ENCODE data around the gene RPS21. TPM values are rescaled to one million over a fixed set of nuclear protein-coding genes. Genes with fewer than 3 reads are reported as not detected.

Gene RPS21
- total and polyA plus RNA-seq, 4 donors: 965 to 6,824 (median 2,761) TPM

- Histone ChIP-seq H3K36me3 (ENCODE audit: control insufficient read depth in 1 of 2, insufficient read depth in 2 of 2, low read length in 1 of 2) (peaks cover 0 to 5% of the 10 kb centered on the region in 2 donors), H3K27ac (ENCODE audit: low read depth in 1 of 2, low read length in 2 of 2) (no peak overlapping the region), H3K27me3 (ENCODE audit: control insufficient read depth in 1 of 2, insufficient read depth in 2 of 2, low read length in 1 of 2) (no peaks in the 10 kb centered on the region), H3K4me3 (ENCODE audit: low read length in 2 of 2) (no peak overlapping the region), H3K4me1 (ENCODE audit: control insufficient read depth in 1 of 2, insufficient read depth in 2 of 2, low read length in 2 of 2) (no peaks in the 10 kb centered on the region), H3K9me3 (ENCODE audit: control insufficient read depth, low read length) (no peaks in the 10 kb centered on the region)
- intact Hi-C loops (cut with DNase I): loop anchor here in 1 of 2 donors (5.0 kb wide), 1 partner anchor 34 kb away; no protein-coding TSS in a partner anchor
- 88 to 90% methylated on average over 34 of the region's 34 CpGs for WGBS, 2 donors
- no peak for DNase-seq
- ATAC-seq (ENCODE audit: low FRiP score): peak; percentile 24
Observed at GRCh38 chr20:62346398-62347150, 40.3 kb upstream of the RPS21 start.

GRCh38 chr20:62347151-62347404 is 39.8 kb upstream of the RPS21 start:
- DNase-seq: no peak
- no peak for ATAC-seq (ENCODE audit: low FRiP score)
- no peaks in the 10 kb centered on the region for H3K27me3 ChIP-seq (ENCODE audit: control insufficient read depth in 1 of 2, insufficient read depth in 2 of 2, low read length in 1 of 2)
- H3K9me3 ChIP-seq (ENCODE audit: control insufficient read depth, low read length): no peaks in the 10 kb centered on the region
- H3K4me1 ChIP-seq (ENCODE audit: control insufficient read depth in 1 of 2, insufficient read depth in 2 of 2, low read length in 2 of 2): no peaks in the 10 kb centered on the region
- 92 to 94% methylated on average over 10 of the region's 10 CpGs for WGBS, 2 donors
- H3K4me3 ChIP-seq (ENCODE audit: low read length in 2 of 2): no peak overlapping the region
- intact Hi-C loops (cut with DNase I): loop anchor here in 1 of 2 donors (5.0 kb wide), 1 partner anchor 35 kb away; no protein-coding TSS in a partner anchor
- H3K36me3 ChIP-seq (ENCODE audit: control insufficient read depth in 1 of 2, insufficient read depth in 2 of 2, low read length in 1 of 2): peaks cover 0 to 5% of the 10 kb centered on the region in 2 donors
- H3K27ac ChIP-seq (ENCODE audit: low read depth in 1 of 2, low read length in 2 of 2): no peak overlapping the region

DNA sequence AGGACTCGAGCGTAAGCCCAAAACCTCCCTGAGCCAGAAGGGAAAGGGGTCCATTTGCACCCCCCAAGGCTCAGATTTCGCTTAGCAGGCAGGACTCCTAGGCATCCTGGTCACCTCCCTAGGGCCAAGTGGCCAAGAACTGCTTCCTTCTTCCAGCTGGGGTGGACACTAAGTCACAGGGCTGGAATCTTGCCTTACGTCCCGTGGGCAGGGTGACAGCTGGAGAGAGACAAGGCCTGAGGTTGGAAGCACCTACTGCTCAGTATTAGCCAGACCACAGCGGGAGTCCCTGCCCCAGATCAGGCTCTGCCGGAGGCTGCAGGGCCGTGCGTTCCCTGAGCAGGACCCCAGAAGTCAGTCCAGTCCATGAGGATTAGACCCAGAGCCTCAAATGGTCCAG is 39.5 kb upstream of the RPS21 start:
- intact Hi-C loops (cut with DNase I): loop anchor here in 1 of 2 donors (5.0 kb wide), 1 partner anchor 35 kb away; no protein-coding TSS in a partner anchor
- Histone ChIP-seq H3K9me3 (ENCODE audit: control insufficient read depth, low read length) (no peaks in the 10 kb centered on the region), H3K27me3 (ENCODE audit: control insufficient read depth in 1 of 2, insufficient read depth in 2 of 2, low read length in 1 of 2) (no peaks in the 10 kb centered on the region), H3K36me3 (ENCODE audit: control insufficient read depth in 1 of 2, insufficient read depth in 2 of 2, low read length in 1 of 2) (peaks cover 0 to 5% of the 10 kb centered on the region in 2 donors), H3K4me3 (ENCODE audit: low read length in 2 of 2) (no peak overlapping the region), H3K27ac (ENCODE audit: low read depth in 1 of 2, low read length in 2 of 2) (no peak overlapping the region), H3K4me1 (ENCODE audit: control insufficient read depth in 1 of 2, insufficient read depth in 2 of 2, low read length in 2 of 2) (no peaks in the 10 kb centered on the region)
- ATAC-seq (ENCODE audit: low FRiP score): no peak
- no peak for DNase-seq
- 71 to 80% methylated on average over 9 of the region's 9 CpGs for WGBS, 2 donors

GRCh38 chr20:62348604-62349003 is 38.3 kb upstream of the RPS21 start:
- intact Hi-C loops (cut with DNase I): loop anchor here in 1 of 2 donors (5.0 kb wide), 1 partner anchor 36 kb away; no protein-coding TSS in a partner anchor
- 65 to 94% methylated on average over 1 of the region's 1 CpG for WGBS, 2 donors
- Histone ChIP-seq H3K27ac (ENCODE audit: low read depth in 1 of 2, low read length in 2 of 2) (no peak overlapping the region), H3K4me3 (ENCODE audit: low read length in 2 of 2) (no peak overlapping the region), H3K36me3 (ENCODE audit: control insufficient read depth in 1 of 2, insufficient read depth in 2 of 2, low read length in 1 of 2) (peaks cover 0 to 5% of the 10 kb centered on the region in 2 donors), H3K9me3 (ENCODE audit: control insufficient read depth, low read length) (no peaks in the 10 kb centered on the region), H3K27me3 (ENCODE audit: control insufficient read depth in 1 of 2, insufficient read depth in 2 of 2, low read length in 1 of 2) (no peaks in the 10 kb centered on the region), H3K4me1 (ENCODE audit: control insufficient read depth in 1 of 2, insufficient read depth in 2 of 2, low read length in 2 of 2) (no peaks in the 10 kb centered on the region)
- ATAC-seq (ENCODE audit: low FRiP score): no peak
- DNase-seq: no peak

DNA sequence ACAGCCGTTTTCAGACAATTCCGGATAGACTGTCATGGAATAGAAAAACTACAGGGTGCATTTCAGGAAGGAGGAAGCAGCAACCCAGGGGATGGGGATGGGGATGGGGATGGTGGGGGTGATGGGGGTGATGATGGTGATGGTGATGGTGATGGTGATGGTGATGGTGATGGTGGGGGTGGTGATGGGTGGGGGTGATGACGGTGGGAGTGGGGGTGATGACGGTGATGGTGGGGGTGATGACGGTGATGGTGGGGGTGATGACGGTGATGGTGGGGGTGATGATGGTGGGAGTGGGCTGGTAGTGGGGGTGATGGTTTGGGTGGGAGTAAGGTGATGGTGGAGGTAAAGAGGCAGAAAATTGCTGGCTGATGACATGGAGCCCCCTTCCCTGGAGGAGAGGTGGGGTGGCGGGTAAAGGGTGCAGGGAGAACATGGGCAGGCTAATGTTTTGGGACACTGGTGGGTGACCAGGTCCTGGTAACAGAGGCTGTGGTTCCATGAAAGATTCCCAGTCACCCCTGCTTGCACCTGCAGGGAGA is 37.3 kb upstream of the RPS21 start:
- WGBS, 2 donors: 81 to 86% methylated on average over 7 of the region's 7 CpGs
- H3K9me3 ChIP-seq (ENCODE audit: control insufficient read depth, low read length): no peaks in the 10 kb centered on the region
- H3K27me3 ChIP-seq (ENCODE audit: control insufficient read depth in 1 of 2, insufficient read depth in 2 of 2, low read length in 1 of 2): no peaks in the 10 kb centered on the region
- no peaks in the 10 kb centered on the region for H3K4me1 ChIP-seq (ENCODE audit: control insufficient read depth in 1 of 2, insufficient read depth in 2 of 2, low read length in 2 of 2)
- H3K36me3 ChIP-seq (ENCODE audit: control insufficient read depth in 1 of 2, insufficient read depth in 2 of 2, low read length in 1 of 2): peaks cover 0 to 5% of the 10 kb centered on the region in 2 donors
- no peak overlapping the region for H3K4me3 ChIP-seq (ENCODE audit: low read length in 2 of 2)
- intact Hi-C loops (cut with DNase I): loop anchor here in 1 of 2 donors (5.0 kb wide), 2 partner anchors 37 to 38 kb away; partner anchors contain the start of gene RPS21
- no peak overlapping the region for H3K27ac ChIP-seq (ENCODE audit: low read depth in 1 of 2, low read length in 2 of 2)
- ATAC-seq (ENCODE audit: low FRiP score) (no peak), DNase-seq (no peak)

DNA sequence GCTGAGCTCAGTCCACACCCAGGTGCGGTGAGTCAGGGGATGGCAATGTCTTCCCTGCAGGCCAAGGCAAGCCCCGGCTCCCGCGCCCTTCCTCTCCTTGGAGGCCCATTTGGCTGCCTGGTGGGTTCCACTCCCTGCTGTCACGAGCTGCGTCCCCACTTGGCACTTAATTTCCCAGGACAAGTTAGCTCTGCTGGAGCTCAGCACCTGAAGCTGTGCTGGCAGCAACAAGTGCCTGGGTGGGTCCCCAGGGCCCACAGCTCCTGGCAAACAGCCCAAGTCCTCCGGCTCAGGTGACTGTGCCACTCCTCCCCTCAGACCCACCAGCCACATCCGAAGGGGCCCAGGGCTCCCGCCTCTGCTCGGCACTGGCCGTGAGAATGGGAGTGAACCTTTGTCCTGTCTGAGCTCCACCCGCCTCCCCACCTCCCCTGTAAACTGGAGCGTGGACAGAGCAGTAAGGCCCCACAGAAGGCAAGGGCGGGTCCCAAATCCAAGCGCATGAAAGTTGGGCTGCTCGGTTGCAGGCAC is 36.7 kb upstream of the RPS21 start:
- H3K4me3 ChIP-seq (ENCODE audit: low read length in 2 of 2): no peak overlapping the region
- ATAC-seq (ENCODE audit: low FRiP score) (no peak), DNase-seq (peak in 1 of 2 donors; percentile 40)
- peaks cover 0 to 5% of the 10 kb centered on the region in 2 donors for H3K36me3 ChIP-seq (ENCODE audit: control insufficient read depth in 1 of 2, insufficient read depth in 2 of 2, low read length in 1 of 2)
- H3K27ac ChIP-seq (ENCODE audit: low read depth in 1 of 2, low read length in 2 of 2): no peak overlapping the region
- H3K27me3 ChIP-seq (ENCODE audit: control insufficient read depth in 1 of 2, insufficient read depth in 2 of 2, low read length in 1 of 2): no peaks in the 10 kb centered on the region
- 65 to 74% methylated on average over 15 to 16 of the region's 16 CpGs for WGBS, 2 donors
- intact Hi-C loops (cut with DNase I): loop anchor here in 1 of 2 donors (5.0 kb wide), 1 partner anchor 37 kb away; the partner anchor contains the start of gene RPS21
- no peaks in the 10 kb centered on the region for H3K9me3 ChIP-seq (ENCODE audit: control insufficient read depth, low read length)
- no peaks in the 10 kb centered on the region for H3K4me1 ChIP-seq (ENCODE audit: control insufficient read depth in 1 of 2, insufficient read depth in 2 of 2, low read length in 2 of 2)

- Histone ChIP-seq H3K27ac (ENCODE audit: low read depth in 1 of 2, low read length in 2 of 2) (no peak overlapping the region), H3K27me3 (ENCODE audit: control insufficient read depth in 1 of 2, insufficient read depth in 2 of 2, low read length in 1 of 2) (no peaks in the 10 kb centered on the region), H3K4me3 (ENCODE audit: low read length in 2 of 2) (no peak overlapping the region), H3K36me3 (ENCODE audit: control insufficient read depth in 1 of 2, insufficient read depth in 2 of 2, low read length in 1 of 2) (peaks cover 0 to 3% of the 10 kb centered on the region in 2 donors), H3K4me1 (ENCODE audit: control insufficient read depth in 1 of 2, insufficient read depth in 2 of 2, low read length in 2 of 2) (no peaks in the 10 kb centered on the region), H3K9me3 (ENCODE audit: control insufficient read depth, low read length) (no peaks in the 10 kb centered on the region)
- peak in 1 of 2 donors; percentile 49 for DNase-seq
- intact Hi-C loops (cut with DNase I): loop anchor here in 1 of 2 donors (5.0 kb wide), 1 partner anchor 36 kb away; the partner anchor contains the start of gene RPS21
- ATAC-seq (ENCODE audit: low FRiP score): no peak
- 78 to 83% methylated on average over 23 of the region's 23 CpGs for WGBS, 2 donors
Observed at GRCh38 chr20:62350629-62351422, 36.1 kb upstream of the RPS21 start.
